Activated naive CD4-positive, alpha-beta T cell treated with anti-CD3 and anti-CD28 coated beads, Interleukin-2, amount 50 U/mL, for 16 hours (primary cell): Measurements from ENCODE around the gene KSR2.

Source experiments
- DNase-seq: peaks from one replicate; pipeline ENCODE4 v3.0.0-alpha.2; 2020

KSR2 gene

GRCh38 chr12:117430246-117430645 lies 538.5 kb downstream of the KSR2 start:
- no peak for DNase-seq

- no peak for DNase-seq
Observed at GRCh38 chr12:117427211-117427610, 541.6 kb downstream of the KSR2 start.

- DNase-seq, result no peak
Observed at GRCh38 chr12:117421987-117422386, 546.8 kb downstream of the KSR2 start.

DNA sequence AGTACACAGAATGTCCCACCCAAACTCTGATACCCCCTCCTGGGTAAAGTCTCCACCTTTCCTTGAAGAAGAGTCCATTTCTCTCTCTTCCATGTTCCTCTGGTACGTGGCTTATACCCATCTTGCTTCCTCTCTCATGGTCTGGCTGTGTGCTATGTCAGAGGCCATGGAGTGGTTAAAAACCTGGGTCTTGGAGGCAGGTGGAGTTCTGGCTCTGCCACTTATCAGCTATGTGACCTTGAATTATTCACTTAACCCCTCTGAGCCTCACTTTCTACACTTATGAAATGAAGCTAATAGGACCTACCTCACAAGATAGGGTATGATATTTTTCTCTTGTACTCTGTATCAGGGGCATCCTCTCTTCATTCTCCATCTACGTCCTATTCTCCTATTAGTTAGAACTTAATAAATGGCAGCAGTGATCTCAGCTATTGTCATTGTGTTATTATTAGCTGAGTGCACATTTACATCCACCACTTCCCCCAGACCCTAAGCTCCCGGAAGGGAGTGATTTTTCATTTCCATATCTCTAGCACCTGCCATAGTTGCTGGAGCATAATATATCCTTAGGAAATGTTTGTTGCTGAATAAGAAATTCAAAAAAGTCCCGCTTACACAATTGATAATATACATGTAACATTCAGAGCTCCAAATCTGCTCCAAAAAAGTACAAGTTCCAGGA lies 547.6 kb downstream of the KSR2 start:
- DNase-seq, result no peak

- DNase-seq, result no peak
Observed at GRCh38 chr12:117417004-117417403, 551.8 kb downstream of the KSR2 start.

DNA sequence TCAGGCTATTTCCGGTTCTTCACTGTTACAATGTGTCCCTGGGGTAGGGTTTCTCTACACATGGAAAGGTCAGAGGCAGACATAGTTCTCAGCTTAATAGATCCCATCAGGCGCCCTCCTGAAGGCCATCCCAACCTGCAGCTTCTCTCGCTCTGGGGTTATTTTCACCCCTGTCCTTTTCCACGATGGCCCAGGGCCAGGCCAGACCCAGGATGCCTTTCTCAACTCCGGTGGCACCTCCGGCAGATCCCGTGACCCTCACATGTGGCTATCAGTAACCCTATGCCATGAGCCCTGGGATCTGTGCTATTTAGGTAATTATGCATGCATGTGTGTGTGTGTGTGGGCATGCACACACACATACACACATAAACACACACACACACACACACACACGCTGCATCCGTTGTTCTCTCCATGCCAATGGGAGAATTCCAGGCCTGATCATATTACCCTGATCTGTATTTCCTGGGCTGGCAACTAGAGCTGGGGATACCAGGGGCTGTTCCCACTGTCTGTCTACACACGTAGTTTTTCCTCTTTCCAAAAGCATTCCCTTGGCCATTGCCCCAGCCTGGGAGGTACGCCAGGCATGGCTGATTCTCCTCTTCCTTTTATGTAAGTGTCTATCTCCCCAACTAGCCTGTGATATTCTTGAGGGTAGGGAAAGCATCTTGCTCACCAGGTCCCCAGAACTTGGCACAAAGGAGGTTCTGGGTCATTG lies 556.2 kb downstream of the KSR2 start:
- no peak for DNase-seq

GRCh38 chr12:117409286-117409685 lies 559.5 kb downstream of the KSR2 start:
- no peak for DNase-seq

DNA sequence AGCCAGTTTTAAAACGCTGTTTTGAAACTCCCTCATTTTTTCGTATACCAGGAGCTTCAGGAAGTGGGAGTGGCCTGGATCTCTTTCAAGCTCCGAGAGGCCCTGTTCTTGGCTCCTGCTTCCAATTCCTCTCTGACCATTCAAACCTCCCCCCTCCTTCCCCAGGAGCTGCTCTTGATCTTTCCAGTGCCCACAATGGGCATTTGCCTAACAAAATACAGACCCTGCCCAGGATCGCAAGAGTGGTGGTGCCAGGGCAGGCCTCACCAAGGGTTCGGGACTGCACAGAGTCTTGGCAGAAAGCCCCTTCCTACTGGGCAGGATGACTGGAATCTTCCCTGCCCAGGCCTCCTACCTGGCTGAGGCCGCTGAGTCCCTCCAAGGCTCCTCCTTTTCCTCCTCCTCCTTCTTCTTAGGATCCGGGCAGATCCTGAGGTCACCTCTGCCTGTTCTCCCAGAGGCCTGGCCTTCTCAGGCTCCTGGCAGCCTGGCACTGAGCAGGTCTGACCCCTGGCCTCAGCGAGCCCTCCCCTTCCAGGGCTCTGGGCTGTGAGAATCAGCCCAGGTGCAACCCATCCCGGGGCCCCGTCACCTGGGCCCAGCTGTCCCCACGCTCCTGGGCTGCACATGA lies 560.5 kb downstream of the KSR2 start:
- no peak for DNase-seq

- DNase-seq, result no peak
Observed at GRCh38 chr12:117404940-117405339, 563.9 kb downstream of the KSR2 start.

GRCh38 chr12:117404203-117404853 lies 564.5 kb downstream of the KSR2 start:
- DNase-seq, result no peak

DNA sequence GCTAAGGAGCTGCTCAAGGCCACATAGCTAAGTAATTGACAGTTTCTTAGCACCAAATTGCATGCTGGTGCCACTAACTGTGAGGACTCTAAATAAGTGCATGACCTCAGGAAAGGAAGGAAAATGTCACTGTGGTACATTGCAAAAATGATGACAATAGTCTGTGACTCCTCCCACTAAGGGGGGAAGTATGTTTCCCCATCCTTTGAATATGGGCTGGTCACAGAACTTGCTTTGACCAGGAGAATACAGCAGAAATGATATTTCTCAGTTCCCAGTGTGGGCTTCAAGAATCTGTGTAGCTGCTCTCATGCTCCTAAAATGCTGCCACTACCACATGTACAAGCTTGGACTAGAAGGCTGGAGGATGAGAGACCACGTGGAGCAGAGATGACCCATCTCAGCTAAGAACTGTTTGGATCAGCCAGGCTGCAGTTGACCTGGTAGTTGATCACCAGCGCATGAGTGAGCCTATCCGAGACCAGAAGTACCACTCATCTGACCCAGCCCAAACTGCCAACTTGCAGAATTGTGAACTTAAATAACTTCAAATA lies 565.1 kb downstream of the KSR2 start:
- DNase-seq, result no peak
